Neural cell (in vitro differentiated cells): ENCODE data around the gene TNC. TPM values are rescaled to one million over a fixed set of nuclear protein-coding genes. Genes with fewer than 3 reads are reported as not detected.

Source experiments
- H2AFZ ChIP-seq: fragments of 200-600, 300-800 bp; sonication (generic), shearing (Covaris generic); 2 replicates; pipeline ENCODE4 v1.6.0; 2014; ENCODE audit warnings: low read depth, mild to moderate bottlenecking, antibody characterized with exemption, low read length, moderate library complexity
- H3F3A ChIP-seq: fragments of 200-600 bp; shearing (Covaris generic); 2 replicates; pipeline ENCODE4 v1.6.1; 2016; ENCODE audit warnings: mild to moderate bottlenecking, moderate library complexity, mixed read lengths, antibody characterized with exemption, low read length; ENCODE audit not compliant: insufficient read depth, poor library complexity, severe bottlenecking
- H3K27ac ChIP-seq: fragments of 200-600, 300-800 bp; sonication (generic), shearing (Covaris generic); 2 replicates; pipeline ENCODE4 v1.5.1; 2014; ENCODE audit warnings: mild to moderate bottlenecking, low read length, moderate library complexity
- H3K27me3 ChIP-seq: fragments of 300-800, 200-600 bp; sonication (generic), shearing (Covaris generic); 2 replicates; pipeline ENCODE4 v1.6.0; 2014; ENCODE audit warnings: mild to moderate bottlenecking, low read depth, low read length, moderate library complexity; ENCODE audit not compliant: insufficient read depth
- H3K36me3 ChIP-seq: fragments of 300-800, 200-600 bp; sonication (generic), shearing (Covaris generic); 2 replicates; pipeline ENCODE4 v1.5.1; 2014; ENCODE audit warnings: mild to moderate bottlenecking, antibody characterized with exemption, low read length, moderate library complexity; ENCODE audit not compliant: insufficient read depth
- H3K4me2 ChIP-seq: fragments of 300-800, 200-600 bp; sonication (generic), shearing (Covaris generic); 2 replicates; pipeline ENCODE4 v1.6.0; 2014; ENCODE audit warnings: mild to moderate bottlenecking, low read length
- H3K4me3 ChIP-seq: fragments of 300-800, 200-600 bp; sonication (generic), shearing (Covaris generic); 2 replicates; pipeline ENCODE4 v1.5.1; 2014; ENCODE audit warnings: mild to moderate bottlenecking, low read length, moderate library complexity
- H3K79me2 ChIP-seq: fragments of 200-600 bp; shearing (Covaris generic); replicated peaks from 2 replicates; pipeline ENCODE4 v1.6.0; 2014; ENCODE audit warnings: mild to moderate bottlenecking, low read length, moderate library complexity; ENCODE audit not compliant: insufficient read depth
- H3K9ac ChIP-seq: fragments of 300-800, 200-600 bp; sonication (generic), shearing (Covaris generic); 2 replicates; pipeline ENCODE4 v1.6.1; 2016; ENCODE audit warnings: mild to moderate bottlenecking, low read length, mixed read lengths
- H3K9me2 ChIP-seq: fragments of 200-600 bp; shearing (Covaris generic); 2 replicates; pipeline ENCODE4 v1.6.1; 2016; ENCODE audit warnings: mild to moderate bottlenecking, low read length, mixed read lengths; ENCODE audit not compliant: insufficient read depth
- H3K9me3 ChIP-seq: fragments of 200-600, 300-800 bp; sonication (generic), shearing (Covaris generic); 2 replicates; pipeline ENCODE4 v1.6.1; 2016; ENCODE audit warnings: mild to moderate bottlenecking, mixed run types, low read length, moderate library complexity, mixed read lengths
- H4K20me1 ChIP-seq: fragments of 200-600 bp; shearing (Covaris generic); 2 replicates; pipeline ENCODE4 v1.6.1; 2016; ENCODE audit warnings: mild to moderate bottlenecking, mixed run types; ENCODE audit not compliant: insufficient read depth
- CTCF ChIP-seq: fragments of 450-650 bp; IDR thresholded peaks from 2 replicates; pipeline ENCODE4 v1.5.1; 2014; ENCODE audit warnings: antibody characterized with exemption, mild to moderate bottlenecking, moderate library complexity; ENCODE audit not compliant: poor library complexity, severe bottlenecking
- EP300 ChIP-seq: fragments of 450-650 bp; conservative IDR thresholded peaks from 2 replicates; pipeline ENCODE4 v1.6.1; 2014; ENCODE audit warnings: antibody characterized with exemption, mild to moderate bottlenecking, moderate library complexity; ENCODE audit not compliant: poor library complexity, severe bottlenecking
- EZH2 ChIP-seq: fragments of 200-600, 300-800 bp; shearing (Covaris generic), sonication (generic); IDR thresholded peaks from 2 replicates; pipeline ENCODE4 v1.6.1; 2014; ENCODE audit warnings: antibody characterized with exemption, low read length, borderline replicate concordance, mild to moderate bottlenecking; ENCODE audit not compliant: insufficient read depth, poor library complexity, severe bottlenecking
- MXI1 ChIP-seq: fragments of 450-650 bp; conservative IDR thresholded peaks from 2 replicates; pipeline ENCODE4 v1.6.1; 2014; ENCODE audit warnings: antibody characterized with exemption, mild to moderate bottlenecking; ENCODE audit not compliant: poor library complexity, severe bottlenecking
- POLR2AphosphoS5 ChIP-seq: IDR thresholded peaks from 2 replicates; pipeline ENCODE4 v1.6.1; 2012
- RAD21 ChIP-seq: fragments of 450-650 bp; conservative IDR thresholded peaks from 2 replicates; pipeline ENCODE4 v1.6.1; 2014; ENCODE audit warnings: antibody characterized with exemption, mild to moderate bottlenecking, moderate library complexity
- REST ChIP-seq: IDR thresholded peaks from 2 replicates; pipeline ENCODE4 v1.6.1; 2012; ENCODE audit warnings: borderline replicate concordance
- SMC3 ChIP-seq: fragments of 450-650 bp; conservative IDR thresholded peaks from 2 replicates; pipeline ENCODE4 v1.6.1; 2014; ENCODE audit warnings: antibody characterized with exemption, mild to moderate bottlenecking, moderate library complexity; ENCODE audit not compliant: poor library complexity
- TAF1 ChIP-seq: IDR thresholded peaks from 2 replicates; pipeline ENCODE4 v1.6.1; 2012; ENCODE audit warnings: low read depth
- polyA plus RNA-seq: library from polyadenylated mRNA; depleted of rRNA; stranded (reverse); fragments of >200 nt; gene quantifications from 2 replicates; pipeline ENCODE4 v1.2.3, GENCODE V29; 2014

Gene TNC
- polyA plus RNA-seq, 1 donor from 2014 or later = 2.1 TPM

- Histone ChIP-seq H3K4me3 (no peak overlapping the region), H3K27ac (no peak overlapping the region), H3F3A (no peaks in the 10 kb centered on the region), H3K36me3 (no peaks in the 10 kb centered on the region), H3K9ac (no peak overlapping the region), H3K79me2 (no peaks in the 10 kb centered on the region), H3K9me2 (no peaks in the 10 kb centered on the region), H3K9me3 (no peaks in the 10 kb centered on the region), H3K27me3 (peaks cover 21% of the 10 kb centered on the region), H2AFZ (no peak overlapping the region), H3K4me2 (no peak overlapping the region), H4K20me1 (no peaks in the 10 kb centered on the region)
- no peak for TF ChIP-seq REST
- no peak for TF ChIP-seq EZH2
- TF ChIP-seq SMC3 = no peak
- no peak for TF ChIP-seq TAF1
These were observed 2.7 kb downstream of the TNC start for GRCh38 chr9:115115117-115115880.

- Histone ChIP-seq H3K4me2 (no peak overlapping the region), H3K79me2 (no peaks in the 10 kb centered on the region)
These were observed 3.4 kb downstream of the TNC start for GRCh38 chr9:115114546-115114945.

More at GRCh38 chr9:115114546-115114945, 3.4 kb downstream of the TNC start:
- Histone ChIP-seq H3K27me3 (peaks cover 21% of the 10 kb centered on the region), H3K9ac (no peak overlapping the region), H3K27ac (no peak overlapping the region), H3K9me2 (no peaks in the 10 kb centered on the region), H4K20me1 (no peaks in the 10 kb centered on the region), H2AFZ (no peak overlapping the region), H3F3A (no peaks in the 10 kb centered on the region), H3K9me3 (no peaks in the 10 kb centered on the region), H3K4me3 (no peak overlapping the region), H3K36me3 (no peaks in the 10 kb centered on the region)
- no peak for TF ChIP-seq CTCF
- no peak for TF ChIP-seq POLR2AphosphoS5
- TF ChIP-seq EZH2 = no peak
- TF ChIP-seq EP300 = no peak
- TF ChIP-seq SMC3 = no peak
- no peak for TF ChIP-seq RAD21
- TF ChIP-seq REST = no peak
- TF ChIP-seq TAF1 = no peak
- no peak for TF ChIP-seq MXI1
